ENCODE results near the gene DMTF1. TPM values are rescaled to one million over a fixed set of nuclear protein-coding genes. Genes with fewer than 3 reads are reported as not detected.

DMTF1 gene
- total and polyA plus RNA-seq, 2 of the 8 experiments (the other 6 are each of a cell fraction or from before 2014, with no cell fraction given) = 86.0 to 115 TPM

- WGBS, 2 experiments (ENCODE audit: extremely low coverage in 1 of 2, insufficient coverage in 1 of 2, insufficient read length in 1 of 2, insufficient replicate concordance in 2 of 2, low coverage in 1 of 2, low lambda C conversion rate in 2 of 2, missing lambda C conversion rate in 1 of 2) = 81% methylated on average over 6 of the region's 6 CpGs; no CpG with 5 or more reads in 1 of the 2 experiments
- Histone ChIP-seq H2AFZ (ENCODE audit: low read length) (no peak overlapping the region), H3K9me3 (ENCODE audit: insufficient read depth in 2 of 2, low read depth in 1 of 2, low read length in 1 of 2) (no peaks in the 10 kb centered on the region), H3K23me2 (ENCODE audit: low read depth, low read length) (no peaks in the 10 kb centered on the region), H2AK5ac (ENCODE audit: low read depth, low read length) (no peak overlapping the region), H3K4me2 (ENCODE audit: insufficient read depth in 1 of 2, low read depth in 2 of 2, low read length in 2 of 2) (no peak overlapping the region), H2BK20ac (ENCODE audit: low read length) (no peak overlapping the region), H4K5ac (ENCODE audit: insufficient read length, low read depth, low read length) (no peak overlapping the region), H2BK12ac (ENCODE audit: low read depth, low read length) (no peak overlapping the region), H3K79me2 (ENCODE audit: control insufficient read depth in 1 of 2, insufficient read depth in 2 of 2, low read length in 2 of 2) (0 out of 4 replicates have a peak, but pooled peaks cover 0 to 2% of the 10 kb centered on the region in 2 experiments), H3K4ac (replicated peaks; ENCODE audit: insufficient read length, low read depth, low read length) (no peak overlapping the region), H3K9ac (replicated peaks in 1 of 4; ENCODE audit: extremely low read depth in 1 of 4, low read depth in 3 of 4, low read length in 3 of 4) (no peak overlapping the region), H3K27me3 (replicated peaks in 1 of 4; ENCODE audit: control insufficient read depth in 3 of 4, extremely low read depth in 1 of 4, insufficient read depth in 3 of 4, low read length in 3 of 4) (no peaks in the 10 kb centered on the region), H2BK5ac (ENCODE audit: low read depth, low read length) (no peak overlapping the region), H2BK15ac (ENCODE audit: low read length) (no peak overlapping the region), H3K79me1 (ENCODE audit: low read depth, low read length) (no peaks in the 10 kb centered on the region), H4K8ac (ENCODE audit: extremely low read depth, insufficient read depth, low read length) (no peak overlapping the region), H4K91ac (replicated peaks; ENCODE audit: insufficient read length, low read length) (no peak overlapping the region), H2BK120ac (replicated peaks; ENCODE audit: low read depth, low read length) (no peak overlapping the region), H3K23ac (ENCODE audit: insufficient read length) (no peak overlapping the region), H3K36me3 (ENCODE audit: control insufficient read depth in 2 of 4, insufficient read depth in 4 of 4, low read length in 3 of 4) (peaks cover 23 to 98% (median 81%) of the 10 kb centered on the region in 4 experiments), H3K14ac (ENCODE audit: insufficient read length) (no peak overlapping the region), H3K18ac (ENCODE audit: extremely low read depth, low read length) (no peak overlapping the region), H4K20me1 (replicated peaks in 1 of 2; ENCODE audit: control insufficient read depth in 1 of 2, insufficient read depth in 2 of 2, low read length in 2 of 2) (peaks cover 2 to 6% of the 10 kb centered on the region in 2 experiments), H3K4me3 (ENCODE audit: extremely low read depth in 1 of 4, insufficient read depth in 2 of 4, low read depth in 3 of 4, low read length in 4 of 4) (no peak overlapping the region), H3K56ac (replicated peaks; ENCODE audit: insufficient read length, low read depth, low read length) (no peak overlapping the region), H3K4me1 (replicated peaks in 1 of 4; ENCODE audit: control insufficient read depth in 3 of 4, insufficient read depth in 4 of 4, low read length in 3 of 4) (no peaks in the 10 kb centered on the region), H3K27ac (ENCODE audit: low read depth, low read length) (no peak overlapping the region)
- no peak for TF ChIP-seq MAFK (IDR thresholded peaks at IDR 0.05; ENCODE audit: low read depth, low read length)
- TF ChIP-seq POLR2AphosphoS5 (IDR thresholded peaks at IDR 0.05; ENCODE audit: low read depth, low read length) = 0 out of 2 replicates have a peak, but pooled peaks have one; percentile 8
- TF ChIP-seq SIN3A (conservative IDR thresholded peaks at IDR 0.05 in 1 of 2, IDR thresholded peaks at IDR 0.05 in 1 of 2; ENCODE audit: low read depth in 1 of 2, low read length in 2 of 2) = no peak
- TF ChIP-seq KDM1A (IDR thresholded peaks at IDR 0.05; ENCODE audit: borderline replicate concordance, low read length) = no peak
- TF ChIP-seq JUN (IDR thresholded peaks at IDR 0.05; ENCODE audit: low read depth, low read length) = no peak
- TF ChIP-seq BACH1 (IDR thresholded peaks at IDR 0.05; ENCODE audit: low read length) = no peak
- no peak for TF ChIP-seq CTCF (IDR thresholded peaks at IDR 0.05; ENCODE audit: control extremely low read depth in 1 of 3, insufficient read depth in 1 of 3, low read depth in 1 of 3, low read length in 3 of 3)
- FAIRE-seq (no peak), DNase-seq (ENCODE audit: low read depth in 1 of 2, low spot score in 2 of 2) (no peak)
- ChIA-PET POLR2A (ENCODE audit: partially characterized antibody) (interaction anchor here (0.7 to 2.4 kb wide), 2 partner anchors 8 to 18 kb away, joined by 3 to 9 read pairs; no protein-coding TSS in a partner anchor), CTCF (ENCODE audit: partially characterized antibody) (interaction anchor here (0.6 to 1.1 kb wide), 3 partner anchors 18 to 93 kb away, joined by 3 to 4 read pairs (median 3); no protein-coding TSS in a partner anchor)
These were observed 40.7 kb downstream of the DMTF1 start for GRCh38 chr7:87192784-87193487.
